GM23338 (cell line): ENCODE data around the gene TMEM141.

ENCODE experiments used
- CREB1 ChIP-seq: fragments of 250-450 bp; sonication (Bioruptor Pico); IDR thresholded peaks from 2 replicates; pipeline ENCODE4 v1.5.0; 2020; ENCODE audit warnings: low read depth, mild to moderate bottlenecking, moderate library complexity
- TF ChIP-seq, protein P1 (sequence below), 2 experiments: fragments of 200-600 bp in 1 of 2; sonication (generic) in 1 of 2; conservative IDR thresholded peaks; 2 replicates each; pipeline versions ENCODE4 v1.5.1 to v1.6.1; 2016 to 2017; ENCODE audit warnings: antibody characterized with exemption in 2 of 2, low read depth in 2 of 2, mild to moderate bottlenecking in 2 of 2, moderate library complexity in 1 of 2

DNA sequence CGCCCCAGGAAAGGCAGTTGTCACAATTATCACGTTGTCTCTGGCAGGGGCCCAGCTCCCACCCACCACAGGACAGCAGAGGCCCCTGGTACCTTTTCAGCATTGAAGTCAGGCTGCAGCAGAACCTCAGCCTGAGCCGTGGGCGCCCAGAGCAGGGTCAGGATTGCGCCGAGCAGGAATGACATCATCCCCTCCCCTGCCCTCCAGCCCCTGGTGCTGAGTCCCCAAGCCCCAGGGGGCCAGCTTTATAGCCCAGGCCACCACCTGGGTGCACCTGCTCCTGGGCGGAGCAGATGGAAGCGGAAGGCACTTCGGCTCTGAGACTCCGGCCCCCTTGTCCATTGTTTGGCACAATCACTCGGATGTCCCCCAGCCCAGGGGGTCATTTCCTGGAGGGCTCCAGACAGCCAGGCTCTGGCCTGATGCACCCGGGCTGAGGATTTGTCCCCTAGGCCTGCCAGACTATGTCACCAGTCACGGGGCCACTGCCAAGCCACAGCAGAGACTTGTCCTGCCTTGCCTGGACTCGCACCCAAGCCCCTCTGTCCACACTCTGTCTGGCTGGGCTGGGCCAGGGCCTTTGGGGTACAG, 26.7 kb upstream of the TMEM141 start, which contains the start of gene LCN15:
- no peak for TF ChIP-seq CREB1 (CRISPR knock-in tag)
- TF ChIP-seq, protein P1, sequence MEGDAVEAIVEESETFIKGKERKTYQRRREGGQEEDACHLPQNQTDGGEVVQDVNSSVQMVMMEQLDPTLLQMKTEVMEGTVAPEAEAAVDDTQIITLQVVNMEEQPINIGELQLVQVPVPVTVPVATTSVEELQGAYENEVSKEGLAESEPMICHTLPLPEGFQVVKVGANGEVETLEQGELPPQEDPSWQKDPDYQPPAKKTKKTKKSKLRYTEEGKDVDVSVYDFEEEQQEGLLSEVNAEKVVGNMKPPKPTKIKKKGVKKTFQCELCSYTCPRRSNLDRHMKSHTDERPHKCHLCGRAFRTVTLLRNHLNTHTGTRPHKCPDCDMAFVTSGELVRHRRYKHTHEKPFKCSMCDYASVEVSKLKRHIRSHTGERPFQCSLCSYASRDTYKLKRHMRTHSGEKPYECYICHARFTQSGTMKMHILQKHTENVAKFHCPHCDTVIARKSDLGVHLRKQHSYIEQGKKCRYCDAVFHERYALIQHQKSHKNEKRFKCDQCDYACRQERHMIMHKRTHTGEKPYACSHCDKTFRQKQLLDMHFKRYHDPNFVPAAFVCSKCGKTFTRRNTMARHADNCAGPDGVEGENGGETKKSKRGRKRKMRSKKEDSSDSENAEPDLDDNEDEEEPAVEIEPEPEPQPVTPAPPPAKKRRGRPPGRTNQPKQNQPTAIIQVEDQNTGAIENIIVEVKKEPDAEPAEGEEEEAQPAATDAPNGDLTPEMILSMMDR (conservative IDR thresholded peaks at IDR 0.05; ENCODE audit: low read depth in 2 of 2): no peak
